HL-60 (cell line): ENCODE measurements around the gene MAPK9.

Experiments used
- CTCF ChIP-seq: IDR thresholded peaks from one replicate; pipeline ENCODE4 v1.5.1; 2011; ENCODE audit warnings: low read length, control low read depth, inconsistent platforms; ENCODE audit not compliant: insufficient read depth
- POLR2AphosphoS5 ChIP-seq: IDR thresholded peaks from 2 replicates; pipeline ENCODE4 v1.6.1; 2012; ENCODE audit warnings: low read depth

- TF ChIP-seq CTCF (no peak), POLR2AphosphoS5 (no peak)
Observed at GRCh38 chr5:180338001-180338707, 46.3 kb upstream of the MAPK9 start.
